Measurements from ENCODE around the gene CNN2.

DNA sequence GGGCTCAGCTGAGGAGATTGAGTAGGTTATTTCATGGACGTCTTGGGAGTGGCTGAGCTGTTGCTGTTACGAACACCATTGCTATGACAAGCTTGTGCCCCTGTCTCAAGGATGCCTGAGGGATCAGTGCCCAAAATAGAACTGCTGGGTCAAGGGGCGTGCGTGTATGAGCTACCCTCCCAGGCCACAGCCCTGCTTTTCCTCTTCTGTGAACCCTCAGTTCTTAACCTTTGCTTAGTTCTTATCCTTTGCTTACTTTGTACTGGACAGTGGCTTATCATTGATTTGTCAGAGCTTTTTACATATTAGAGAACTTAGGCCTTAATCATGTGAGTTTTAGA is 49.6 kb downstream of the CNN2 start:
- TF ChIP-seq, protein P1, sequence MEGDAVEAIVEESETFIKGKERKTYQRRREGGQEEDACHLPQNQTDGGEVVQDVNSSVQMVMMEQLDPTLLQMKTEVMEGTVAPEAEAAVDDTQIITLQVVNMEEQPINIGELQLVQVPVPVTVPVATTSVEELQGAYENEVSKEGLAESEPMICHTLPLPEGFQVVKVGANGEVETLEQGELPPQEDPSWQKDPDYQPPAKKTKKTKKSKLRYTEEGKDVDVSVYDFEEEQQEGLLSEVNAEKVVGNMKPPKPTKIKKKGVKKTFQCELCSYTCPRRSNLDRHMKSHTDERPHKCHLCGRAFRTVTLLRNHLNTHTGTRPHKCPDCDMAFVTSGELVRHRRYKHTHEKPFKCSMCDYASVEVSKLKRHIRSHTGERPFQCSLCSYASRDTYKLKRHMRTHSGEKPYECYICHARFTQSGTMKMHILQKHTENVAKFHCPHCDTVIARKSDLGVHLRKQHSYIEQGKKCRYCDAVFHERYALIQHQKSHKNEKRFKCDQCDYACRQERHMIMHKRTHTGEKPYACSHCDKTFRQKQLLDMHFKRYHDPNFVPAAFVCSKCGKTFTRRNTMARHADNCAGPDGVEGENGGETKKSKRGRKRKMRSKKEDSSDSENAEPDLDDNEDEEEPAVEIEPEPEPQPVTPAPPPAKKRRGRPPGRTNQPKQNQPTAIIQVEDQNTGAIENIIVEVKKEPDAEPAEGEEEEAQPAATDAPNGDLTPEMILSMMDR (IDR thresholded peaks at IDR 0.05; ENCODE audit: borderline replicate concordance, extremely low read depth, low read length, poor library complexity, severe bottlenecking) = no peak
- TF ChIP-seq EZH2 (IDR thresholded peaks at IDR 0.05; ENCODE audit: borderline replicate concordance, low read depth, low read length, severe bottlenecking) = no peak

All from DND-41 (cell line).